Neuronal stem cell (in vitro differentiated cells): ENCODE data around the gene CCDC137.

ENCODE experiments used
- DNase-seq: peaks from one replicate; pipeline ENCODE4 v3.0.0-alpha.2; 2013; ENCODE audit warnings: low spot score
- H2AFZ ChIP-seq: one replicate; pipeline ENCODE4 v1.6.1; 2013; ENCODE audit warnings: mild to moderate bottlenecking, low read length, inconsistent platforms
- H2AK5ac ChIP-seq: 2 replicates; pipeline ENCODE4 v1.6.1; 2013; ENCODE audit warnings: low read depth, mild to moderate bottlenecking, inconsistent platforms, low read length, moderate library complexity, mixed read lengths
- H2BK120ac ChIP-seq: 2 replicates; pipeline ENCODE4 v1.6.1; 2013; ENCODE audit warnings: low read depth, mild to moderate bottlenecking, inconsistent platforms, low read length, moderate library complexity, mixed read lengths
- H2BK12ac ChIP-seq: one replicate; pipeline ENCODE4 v1.6.1; 2013; ENCODE audit warnings: low read length, inconsistent platforms
- H2BK15ac ChIP-seq: 2 replicates; pipeline ENCODE4 v1.6.1; 2013; ENCODE audit warnings: mild to moderate bottlenecking, low read length, inconsistent platforms, mixed read lengths
- H2BK5ac ChIP-seq: one replicate; pipeline ENCODE4 v1.6.1; 2013; ENCODE audit warnings: inconsistent platforms, mild to moderate bottlenecking, low read length, moderate library complexity
- H3K14ac ChIP-seq: one replicate; pipeline ENCODE4 v1.6.1; 2013; ENCODE audit warnings: low read length, inconsistent platforms
- H3K18ac ChIP-seq: 2 replicates; pipeline ENCODE4 v1.6.1; 2013; ENCODE audit warnings: low read length, inconsistent platforms
- H3K23ac ChIP-seq: 2 replicates; pipeline ENCODE4 v1.6.1; 2013; ENCODE audit warnings: low read depth, mild to moderate bottlenecking, mixed read lengths, low read length, inconsistent platforms; ENCODE audit not compliant: poor library complexity
- H3K27ac ChIP-seq: replicated peaks from 3 replicates; pipeline ENCODE4 v1.5.1; 2013; ENCODE audit warnings: low read length, inconsistent platforms
- H3K27me3 ChIP-seq, 3 experiments: 2 replicates each; pipeline ENCODE4 v1.6.1; 2013; ENCODE audit warnings: low read length in 3 of 3, mild to moderate bottlenecking in 2 of 3, inconsistent platforms in 1 of 3, low read depth in 1 of 3, mixed read lengths in 1 of 3, moderate library complexity in 1 of 3; ENCODE audit not compliant: control insufficient read depth in 3 of 3, insufficient read depth in 3 of 3
- H3K36me3 ChIP-seq, 2 donors: replicated peaks in 1 of 2; 2 replicates each; pipeline ENCODE4 v1.6.1; 2013; ENCODE audit warnings: low read length in 2 of 2; ENCODE audit not compliant: control insufficient read depth in 2 of 2, insufficient read depth in 2 of 2
- H3K4ac ChIP-seq: 2 replicates; pipeline ENCODE4 v1.6.1; 2013; ENCODE audit warnings: inconsistent platforms, mild to moderate bottlenecking, low read length, moderate library complexity
- H3K4me1 ChIP-seq, 2 donors: 1 replicate in 1 of 2; 2 replicates in 1 of 2; pipeline ENCODE4 v1.6.1; 2013; ENCODE audit warnings: low read length in 2 of 2, low read depth in 1 of 2; ENCODE audit not compliant: control insufficient read depth in 2 of 2, insufficient read depth in 1 of 2
- H3K4me2 ChIP-seq: one replicate; pipeline ENCODE4 v1.6.1; 2013; ENCODE audit warnings: mild to moderate bottlenecking, low read length, inconsistent platforms; ENCODE audit not compliant: insufficient read depth, poor library complexity, severe bottlenecking
- H3K4me3 ChIP-seq, 2 donors: 2 replicates each; pipeline ENCODE4 v1.5.1; 2013; ENCODE audit warnings: low read length in 2 of 2, mild to moderate bottlenecking in 2 of 2, inconsistent platforms in 1 of 2, moderate library complexity in 1 of 2
- H3K79me1 ChIP-seq: one replicate; pipeline ENCODE4 v1.6.1; 2013; ENCODE audit warnings: low read depth, mild to moderate bottlenecking, inconsistent platforms, low read length, moderate library complexity
- H3K9ac ChIP-seq: one replicate; pipeline ENCODE4 v1.6.1; 2013; ENCODE audit warnings: mild to moderate bottlenecking, low read depth, low read length, inconsistent platforms; ENCODE audit not compliant: poor library complexity
- H3K9me3 ChIP-seq, 2 donors: replicated peaks in 1 of 2; 2 replicates each; pipeline versions ENCODE3 to v1.6.1; 2013; ENCODE audit warnings: low read length in 2 of 2, mild to moderate bottlenecking in 2 of 2, inconsistent platforms in 1 of 2, low read depth in 1 of 2, mixed read lengths in 1 of 2, moderate library complexity in 1 of 2; ENCODE audit not compliant: control insufficient read depth in 2 of 2, insufficient read depth in 1 of 2
- H4K8ac ChIP-seq: one replicate; pipeline ENCODE4 v1.6.1; 2013; ENCODE audit warnings: low read depth, mild to moderate bottlenecking, inconsistent platforms, low read length, moderate library complexity
- H4K91ac ChIP-seq: one replicate; pipeline ENCODE4 v1.6.1; 2013; ENCODE audit warnings: low read length, low read depth, mild to moderate bottlenecking, inconsistent platforms; ENCODE audit not compliant: poor library complexity
- WGBS, 2 donors: extraction: QIAGEN DNeasy Blood & Tissue Kit; methylation state at CpG; one replicate each; pipeline ENCODE4 v1.1.7; 2013; ENCODE audit warnings: missing lambda C conversion rate in 2 of 2, mixed read lengths in 1 of 2; ENCODE audit not compliant: insufficient read length in 2 of 2, insufficient replicate concordance in 1 of 2; ENCODE audit errors: extremely low coverage in 2 of 2; 5-methylcytosine and 5-hydroxymethylcytosine counted together

The CCDC137 gene

DNA sequence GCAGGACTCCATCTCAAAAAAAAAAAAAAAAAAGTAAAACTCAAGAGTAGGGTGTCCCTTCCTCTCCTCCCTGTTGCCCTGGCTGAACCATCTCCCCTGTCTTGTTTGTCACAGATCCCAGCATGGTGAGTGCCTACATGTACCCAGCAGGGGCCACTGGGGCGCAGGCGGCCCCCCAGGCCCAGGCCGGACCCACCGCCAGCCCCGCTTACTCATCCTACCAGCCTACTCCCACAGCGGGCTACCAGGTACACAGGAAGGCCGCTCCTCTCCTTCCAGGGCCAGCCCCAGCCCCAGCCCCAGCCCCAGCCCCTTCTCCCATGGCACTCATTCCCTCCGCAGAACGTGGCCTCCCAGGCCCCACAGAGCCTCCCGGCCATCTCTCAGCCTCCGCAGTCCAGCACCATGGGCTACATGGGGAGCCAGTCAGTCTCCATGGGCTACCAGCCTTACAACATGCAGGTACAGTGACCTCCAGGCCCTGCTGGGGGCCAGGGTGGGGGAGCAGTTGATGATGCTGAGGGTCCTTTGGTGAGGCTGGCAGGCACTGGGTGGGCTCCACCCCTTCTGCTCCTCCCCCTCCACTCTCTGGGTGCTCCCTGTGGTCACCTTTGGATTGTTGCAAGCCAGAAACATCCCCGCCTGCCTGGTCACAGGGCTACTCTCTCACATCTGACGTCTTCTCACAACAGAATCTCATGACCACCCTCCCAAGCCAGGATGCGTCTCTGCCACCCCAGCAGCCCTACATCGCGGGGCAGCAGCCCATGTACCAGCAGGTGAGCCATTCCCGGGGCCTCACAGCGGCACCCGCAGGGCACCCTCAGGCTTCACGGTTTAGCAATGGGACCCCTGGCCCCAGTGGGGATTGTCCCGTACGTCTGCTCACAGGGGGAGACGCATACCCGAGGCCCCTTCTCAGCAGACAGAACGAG, 34.1 kb downstream of the CCDC137 start:
- no peak overlapping the region for H2BK12ac ChIP-seq
- no peak overlapping the region for H2AK5ac ChIP-seq
- H4K8ac ChIP-seq: peak overlapping the region; percentile 43
- peaks cover 10 to 23% of the 10 kb centered on the region in 2 donors for H3K4me1 ChIP-seq
- no peak overlapping the region for H3K27ac ChIP-seq
- no peak overlapping the region for H3K4ac ChIP-seq
- peak overlapping the region; percentile 5 for H3K23ac ChIP-seq
- H3K14ac ChIP-seq: no peak overlapping the region
- WGBS, 2 donors: no CpG with 5 or more reads among the region's 25 CpGs
- H3K36me3 ChIP-seq: peaks cover 48 to 78% of the 10 kb centered on the region in 2 donors
- peak overlapping the region; percentile 50 for H3K9ac ChIP-seq
- peaks cover 45% of the 10 kb centered on the region for H3K79me1 ChIP-seq
- no peak overlapping the region for H2BK15ac ChIP-seq
- no peaks in the 10 kb centered on the region for H3K27me3 ChIP-seq
- H2AFZ ChIP-seq: no peak overlapping the region
- no peak overlapping the region for H2BK120ac ChIP-seq
- peak overlapping the region; percentile 8 to 98 for H3K4me3 ChIP-seq
- H3K4me2 ChIP-seq: no peak overlapping the region
- no peak overlapping the region for H4K91ac ChIP-seq
- no peak overlapping the region for H3K18ac ChIP-seq
- H2BK5ac ChIP-seq: peak overlapping the region; percentile 82
- no peak for DNase-seq
- H3K9me3 ChIP-seq: no peaks in the 10 kb centered on the region

DNA sequence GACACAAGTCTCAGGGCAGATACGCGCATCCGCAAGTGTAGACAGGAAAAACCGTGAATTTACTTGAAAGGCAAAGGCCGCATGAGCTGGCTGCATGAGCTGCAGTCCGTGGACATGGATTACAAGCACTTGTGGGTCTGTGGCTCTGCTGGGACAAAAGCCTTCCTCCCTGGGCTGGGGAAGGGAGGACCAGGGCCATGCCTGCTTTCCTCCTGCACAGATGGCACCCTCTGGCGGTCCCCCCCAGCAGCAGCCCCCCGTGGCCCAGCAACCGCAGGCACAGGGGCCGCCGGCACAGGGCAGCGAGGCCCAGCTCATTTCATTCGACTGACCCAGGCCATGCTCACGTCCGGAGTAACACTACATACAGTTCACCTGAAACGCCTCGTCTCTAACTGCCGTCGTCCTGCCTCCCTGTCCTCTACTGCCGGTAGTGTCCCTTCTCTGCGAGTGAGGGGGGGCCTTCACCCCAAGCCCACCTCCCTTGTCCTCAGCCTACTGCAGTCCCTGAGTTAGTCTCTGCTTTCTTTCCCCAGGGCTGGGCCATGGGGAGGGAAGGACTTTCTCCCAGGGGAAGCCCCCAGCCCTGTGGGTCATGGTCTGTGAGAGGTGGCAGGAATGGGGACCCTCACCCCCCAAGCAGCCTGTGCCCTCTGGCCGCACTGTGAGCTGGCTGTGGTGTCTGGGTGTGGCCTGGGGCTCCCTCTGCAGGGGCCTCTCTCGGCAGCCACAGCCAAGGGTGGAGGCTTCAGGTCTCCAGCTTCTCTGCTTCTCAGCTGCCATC, 34.9 kb downstream of the CCDC137 start:
- Histone ChIP-seq H3K27ac (no peak overlapping the region), H2BK5ac (peak overlapping the region; percentile 82), H3K23ac (peak overlapping the region; percentile 93), H3K9me3 (no peaks in the 10 kb centered on the region), H3K4me1 (peaks cover 10 to 23% of the 10 kb centered on the region in 2 donors), H2BK120ac (no peak overlapping the region), H4K8ac (no peak overlapping the region), H3K36me3 (peaks cover 44 to 78% of the 10 kb centered on the region in 2 donors), H3K4ac (no peak overlapping the region), H3K79me1 (peaks cover 41% of the 10 kb centered on the region), H3K4me2 (no peak overlapping the region), H3K14ac (no peak overlapping the region), H3K9ac (peak overlapping the region; percentile 50), H2BK15ac (no peak overlapping the region), H3K18ac (no peak overlapping the region), H3K27me3 (no peaks in the 10 kb centered on the region), H3K4me3 (peak overlapping the region; percentile 64 to 98), H2AK5ac (no peak overlapping the region), H2BK12ac (no peak overlapping the region), H4K91ac (no peak overlapping the region), H2AFZ (no peak overlapping the region)
- no peak for DNase-seq
- no CpG with 5 or more reads among the region's 23 CpGs for WGBS, 2 donors

DNA sequence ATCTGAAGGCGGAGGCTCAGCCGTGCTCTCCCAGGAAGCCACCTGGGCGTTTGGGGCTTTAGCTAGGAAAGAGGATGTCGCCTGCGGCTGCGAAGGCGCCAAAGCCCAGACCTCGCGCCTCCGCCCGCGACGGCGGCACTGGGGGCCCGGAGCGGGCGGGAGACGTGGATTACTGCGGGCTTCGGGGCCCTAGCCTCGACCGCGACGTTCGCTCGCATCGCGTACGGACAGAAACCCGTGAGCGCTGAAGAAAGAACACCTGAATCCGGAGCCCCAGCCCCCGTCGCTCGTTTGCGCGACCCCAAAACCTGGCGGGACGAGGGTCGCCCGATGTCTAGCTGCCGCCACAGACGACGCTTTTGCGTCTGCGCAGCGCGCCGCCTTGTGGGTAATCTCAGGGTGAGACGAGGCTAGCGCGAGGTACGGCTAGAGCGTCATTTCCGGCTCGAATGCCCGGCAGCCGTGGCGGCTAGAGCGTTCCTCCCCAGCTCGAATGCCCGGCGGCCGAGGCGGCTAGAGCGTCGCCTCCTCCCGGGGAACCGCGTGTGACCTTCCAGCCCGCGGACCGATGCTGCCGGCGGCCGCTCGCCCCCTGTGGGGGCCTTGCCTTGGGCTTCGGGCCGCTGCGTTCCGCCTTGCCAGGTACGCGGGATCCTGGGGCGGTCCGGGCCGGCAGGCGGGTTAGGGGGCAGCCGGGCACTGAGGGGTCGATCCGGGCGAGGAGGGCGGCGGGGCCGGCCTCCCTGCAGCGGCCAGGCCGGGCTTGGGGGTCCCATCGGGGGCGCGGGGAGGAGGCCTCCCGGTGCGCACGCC, 36.6 kb downstream of the CCDC137 start, which contains the start of gene MRPL12:
Gene MRPL12, plus strand, starts transcription at position 434 of the 813 bp plus-strand sequence. Its CDS starts 135 bp downstream, at position 569.
- Histone ChIP-seq H3K9me3 (no peaks in the 10 kb centered on the region), H3K79me1 (peaks cover 36% of the 10 kb centered on the region), H3K4me2 (peak within 1 kb of the TSS; percentile 97), H3K4ac (peak within 1 kb of the TSS; percentile 46), H3K27ac (peak within 1 kb of the TSS; percentile 51), H2BK12ac (no peak within 1 kb of the TSS), H2AK5ac (peak within 1 kb of the TSS; percentile 96), H3K18ac (peak within 1 kb of the TSS; percentile 93), H3K23ac (peak within 1 kb of the TSS; percentile 66), H3K14ac (peak within 1 kb of the TSS; percentile 71), H4K91ac (no peak within 1 kb of the TSS), H2BK5ac (peak within 1 kb of the TSS; percentile 77), H3K36me3 (peaks cover 45 to 78% of the 10 kb centered on the region in 2 donors), H3K4me1 (peaks cover 10 to 23% of the 10 kb centered on the region in 2 donors), H4K8ac (peak within 1 kb of the TSS; percentile 82), H3K4me3 (peak within 1 kb of the TSS; percentile 98 to 99), H3K9ac (peak within 1 kb of the TSS; percentile 97), H2BK15ac (peak within 1 kb of the TSS; percentile 81), H3K27me3 (no peaks in the 10 kb centered on the region), H2BK120ac (no peak within 1 kb of the TSS), H2AFZ (peak within 1 kb of the TSS; percentile 83)
- no CpG with 5 or more reads among the region's 102 CpGs for WGBS, 2 donors
- peak; percentile 93 for DNase-seq
